DND-41 (cell line): Measurements from ENCODE around the gene SEC16A.

Source experiments
- ATAC-seq: fragments of 200-7000 bp; cut with Tn5 transposase; 3 replicates; pipeline ENCODE4 v1.9.1; 2021; ENCODE audit warnings: low read depth; ENCODE audit not compliant: insufficient read depth
- DNase-seq: peaks from one replicate; pipeline ENCODE4 v3.0.0-alpha.2; 2020
- H2AFZ ChIP-seq: 2 replicates; pipeline ENCODE4 v1.6.0; 2012; ENCODE audit warnings: low read depth, low read length
- H3K27ac ChIP-seq: 2 replicates; pipeline ENCODE4 v1.5.1; 2012; ENCODE audit warnings: low read length, inconsistent platforms
- H3K27me3 ChIP-seq: fragments of 200-600 bp; sonication (generic); 2 replicates; pipeline ENCODE4 v1.6.0; 2012; ENCODE audit warnings: low read length, mild to moderate bottlenecking, inconsistent platforms; ENCODE audit not compliant: insufficient read depth, poor library complexity
- H3K36me3 ChIP-seq: 2 replicates; pipeline ENCODE4 v1.5.1; 2012; ENCODE audit warnings: low read length, inconsistent platforms; ENCODE audit not compliant: insufficient read depth
- H3K4me1 ChIP-seq: 2 replicates; pipeline ENCODE4 v1.5.1; 2012; ENCODE audit warnings: mild to moderate bottlenecking, low read length; ENCODE audit not compliant: insufficient read depth
- H3K4me2 ChIP-seq: 2 replicates; pipeline ENCODE4 v1.6.0; 2012; ENCODE audit warnings: mild to moderate bottlenecking, moderate library complexity, low read length, inconsistent platforms; ENCODE audit not compliant: insufficient read depth
- H3K4me3 ChIP-seq, 2 experiments: fragments of 200-600 bp in 1 of 2; shearing (Covaris generic) in 1 of 2; 2 replicates each; pipeline ENCODE4 v1.5.1; 2012 to 2016; ENCODE audit warnings: inconsistent platforms in 2 of 2, low read length in 2 of 2, mild to moderate bottlenecking in 2 of 2, low read depth in 1 of 2, moderate library complexity in 1 of 2
- H3K79me2 ChIP-seq: 2 replicates; pipeline ENCODE4 v1.6.0; 2012; ENCODE audit warnings: low read length, inconsistent platforms; ENCODE audit not compliant: insufficient read depth
- H3K9ac ChIP-seq: 2 replicates; pipeline ENCODE4 v1.6.0; 2012; ENCODE audit warnings: low read depth, mild to moderate bottlenecking, inconsistent platforms, low read length, moderate library complexity
- H3K9me3 ChIP-seq: 2 replicates; pipeline ENCODE4 v1.5.1; 2012; ENCODE audit warnings: low read length, moderate library complexity, mild to moderate bottlenecking, inconsistent platforms; ENCODE audit not compliant: insufficient read depth, severe bottlenecking
- H4K20me1 ChIP-seq: 2 replicates; pipeline ENCODE4 v1.6.0; 2012; ENCODE audit warnings: low read length; ENCODE audit not compliant: insufficient read depth
- CTCF ChIP-seq: IDR thresholded peaks from 2 replicates; pipeline ENCODE4 v1.5.1; 2012; ENCODE audit warnings: borderline replicate concordance, low read length, moderate library complexity, mild to moderate bottlenecking; ENCODE audit not compliant: poor library complexity, severe bottlenecking; ENCODE audit errors: extremely low read depth
- EZH2 ChIP-seq: IDR thresholded peaks from 3 replicates; pipeline ENCODE4 v1.6.1; 2012; ENCODE audit warnings: borderline replicate concordance, low read depth, mild to moderate bottlenecking, moderate library complexity, low read length, inconsistent platforms; ENCODE audit not compliant: severe bottlenecking

SEC16A gene

GRCh38 chr9:136518623-136519022 lies 35.8 kb upstream of the SEC16A start:
- DNase-seq (no peak), ATAC-seq (no peak)
- Histone ChIP-seq H3K36me3 (peaks cover 98% of the 10 kb centered on the region), H3K79me2 (peaks cover 84% of the 10 kb centered on the region), H3K4me1 (no peaks in the 10 kb centered on the region), H3K4me3 (no peak overlapping the region), H3K4me2 (no peak overlapping the region), H3K9me3 (no peaks in the 10 kb centered on the region), H3K9ac (no peak overlapping the region), H3K27me3 (no peaks in the 10 kb centered on the region), H2AFZ (no peak overlapping the region), H3K27ac (no peak overlapping the region), H4K20me1 (peaks cover 93% of the 10 kb centered on the region)
- no peak for TF ChIP-seq CTCF
- no peak for TF ChIP-seq EZH2

GRCh38 chr9:136517950-136518349 lies 35.1 kb upstream of the SEC16A start:
- Histone ChIP-seq H2AFZ (no peak overlapping the region), H3K79me2 (peaks cover 84% of the 10 kb centered on the region), H3K9me3 (no peaks in the 10 kb centered on the region), H3K9ac (no peak overlapping the region), H3K4me2 (no peak overlapping the region), H3K36me3 (peaks cover 98% of the 10 kb centered on the region), H3K4me1 (no peaks in the 10 kb centered on the region), H3K27me3 (no peaks in the 10 kb centered on the region), H4K20me1 (peaks cover 92% of the 10 kb centered on the region), H3K4me3 (no peak overlapping the region), H3K27ac (no peak overlapping the region)
- no peak for ATAC-seq
- no peak for DNase-seq
- no peak for TF ChIP-seq CTCF
- no peak for TF ChIP-seq EZH2

GRCh38 chr9:136517012-136517743 lies 34.3 kb upstream of the SEC16A start:
- no peak for DNase-seq
- ATAC-seq, result no peak
- Histone ChIP-seq H3K4me2 (no peak overlapping the region), H3K27me3 (no peaks in the 10 kb centered on the region), H2AFZ (no peak overlapping the region), H3K79me2 (peaks cover 83% of the 10 kb centered on the region), H3K27ac (no peak overlapping the region), H3K4me1 (no peaks in the 10 kb centered on the region), H3K4me3 (no peak overlapping the region), H3K9ac (no peak overlapping the region), H3K36me3 (peaks cover 97% of the 10 kb centered on the region), H4K20me1 (peaks cover 91% of the 10 kb centered on the region), H3K9me3 (no peaks in the 10 kb centered on the region)
- TF ChIP-seq CTCF (no peak), EZH2 (no peak)

DNA sequence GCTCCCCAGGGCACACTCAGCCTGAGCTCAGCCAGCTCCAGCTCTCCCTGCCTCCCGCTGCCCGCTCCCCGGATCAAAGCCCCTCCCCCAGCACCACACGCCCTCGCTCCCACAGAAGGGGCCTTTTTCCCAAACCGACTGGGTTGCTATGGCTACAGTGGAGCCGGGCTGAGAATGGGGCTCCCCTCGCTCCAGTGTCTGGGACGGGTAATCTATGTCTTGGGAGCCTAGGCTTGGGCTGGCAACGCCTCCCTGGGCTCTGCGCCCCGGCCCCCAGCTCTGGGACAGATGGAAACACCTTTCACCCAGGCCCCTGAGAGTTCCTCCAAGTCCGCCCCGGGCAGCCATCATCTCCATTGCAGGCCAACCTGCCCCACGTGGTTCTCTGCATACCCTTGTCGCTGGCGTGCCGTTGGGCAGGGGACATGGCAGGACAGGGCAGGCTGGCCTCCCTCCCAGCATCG lies 33.4 kb upstream of the SEC16A start:
- no peak overlapping the region for H3K9ac ChIP-seq
- H3K9me3 ChIP-seq, result no peaks in the 10 kb centered on the region
- H3K36me3 ChIP-seq, result peaks cover 99% of the 10 kb centered on the region
- no peaks in the 10 kb centered on the region for H3K4me1 ChIP-seq
- peaks cover 85% of the 10 kb centered on the region for H3K79me2 ChIP-seq
- H2AFZ ChIP-seq, result no peak overlapping the region
- DNase-seq (no peak), ATAC-seq (no peak)
- H3K27me3 ChIP-seq, result no peaks in the 10 kb centered on the region
- H3K27ac ChIP-seq, result no peak overlapping the region
- no peak overlapping the region for H3K4me2 ChIP-seq
- TF ChIP-seq CTCF (no peak), EZH2 (no peak)
- no peak overlapping the region for H3K4me3 ChIP-seq
- H4K20me1 ChIP-seq, result peaks cover 93% of the 10 kb centered on the region
